Karpas-422 (cell line): ENCODE results near the gene YTHDF1. TPM values are rescaled to one million over a fixed set of nuclear protein-coding genes. Genes with fewer than 3 reads are reported as not detected.

Experiments
- DNase-seq: peaks from one replicate; pipeline ENCODE4 v3.0.0-alpha.2; 2015
- H2AFZ ChIP-seq: fragments of 200-600 bp; sonication (generic); 2 replicates; pipeline ENCODE4 v1.6.1; 2014; ENCODE audit warnings: antibody characterized with exemption, low read length, mixed read lengths
- H3K27ac ChIP-seq: fragments of 200-600 bp; sonication (generic); 2 replicates; pipeline ENCODE4 v1.5.1; 2014; ENCODE audit warnings: mild to moderate bottlenecking, low read length, moderate library complexity
- H3K27me3 ChIP-seq: fragments of 200-600 bp; sonication (generic); 2 replicates; pipeline ENCODE4 v1.6.1; 2014; ENCODE audit warnings: low read length, mixed read lengths
- H3K36me3 ChIP-seq: fragments of 200-600 bp; sonication (generic); 2 replicates; pipeline ENCODE4 v1.6.1; 2014; ENCODE audit warnings: low read length, mixed read lengths; ENCODE audit not compliant: insufficient read depth
- H3K4me1 ChIP-seq: fragments of 200-600 bp; sonication (generic); 2 replicates; pipeline ENCODE4 v1.6.1; 2014; ENCODE audit warnings: mild to moderate bottlenecking, low read length, mixed read lengths
- H3K4me2 ChIP-seq: fragments of 200-600 bp; sonication (generic); 2 replicates; pipeline ENCODE4 v1.6.1; 2014; ENCODE audit warnings: low read length, low read depth, mild to moderate bottlenecking; ENCODE audit not compliant: poor library complexity, severe bottlenecking
- H3K4me3 ChIP-seq: fragments of 200-600 bp; sonication (generic); 2 replicates; pipeline ENCODE4 v1.5.1; 2014; ENCODE audit warnings: mild to moderate bottlenecking, antibody characterized with exemption, low read length, mixed read lengths
- H3K79me2 ChIP-seq: fragments of 200-600 bp; sonication (generic); 2 replicates; pipeline ENCODE4 v1.6.1; 2014; ENCODE audit warnings: mild to moderate bottlenecking, low read length, mixed read lengths
- H3K9ac ChIP-seq: fragments of 200-600 bp; sonication (generic); 2 replicates; pipeline ENCODE4 v1.6.0; 2014; ENCODE audit warnings: low read length
- H3K9me2 ChIP-seq: fragments of 200-600 bp; sonication (generic), shearing (Covaris generic); replicated peaks from 2 replicates; pipeline ENCODE4 v1.6.0; 2014; ENCODE audit warnings: mild to moderate bottlenecking, low read length, moderate library complexity; ENCODE audit not compliant: insufficient read depth
- H3K9me3 ChIP-seq: fragments of 300-700, 200-600 bp; sonication (generic); 2 replicates; pipeline ENCODE4 v1.6.1; 2014; ENCODE audit warnings: low read length, mixed read lengths
- H4K20me1 ChIP-seq: fragments of 200-600 bp; sonication (generic); 2 replicates; pipeline ENCODE4 v1.6.1; 2014; ENCODE audit warnings: mild to moderate bottlenecking, antibody characterized with exemption, low read length, low read depth; ENCODE audit not compliant: insufficient read depth
- total RNA-seq: library from RNA; depleted of rRNA; stranded (reverse); fragments of >200 nt; shearing (Covaris generic); gene quantifications from 2 replicates; pipeline ENCODE4 v1.2.3, GENCODE V29; 2014; ENCODE audit warnings: low replicate concordance

Gene YTHDF1
- total RNA-seq, 1 experiment from 2014 or later: 24.1 TPM

GRCh38 chr20:63179687-63180568, 36.0 kb downstream of the YTHDF1 start:
- Histone ChIP-seq H3K27me3 (no peaks in the 10 kb centered on the region), H3K9me3 (no peaks in the 10 kb centered on the region), H3K27ac (no peak overlapping the region), H3K4me3 (no peak overlapping the region), H4K20me1 (peaks cover 13% of the 10 kb centered on the region), H3K9me2 (no peaks in the 10 kb centered on the region), H3K79me2 (no peaks in the 10 kb centered on the region), H3K4me1 (peaks cover 6% of the 10 kb centered on the region), H3K36me3 (no peaks in the 10 kb centered on the region), H3K4me2 (peak overlapping the region; percentile 45), H2AFZ (no peak overlapping the region), H3K9ac (no peak overlapping the region)
- no peak for DNase-seq

DNA sequence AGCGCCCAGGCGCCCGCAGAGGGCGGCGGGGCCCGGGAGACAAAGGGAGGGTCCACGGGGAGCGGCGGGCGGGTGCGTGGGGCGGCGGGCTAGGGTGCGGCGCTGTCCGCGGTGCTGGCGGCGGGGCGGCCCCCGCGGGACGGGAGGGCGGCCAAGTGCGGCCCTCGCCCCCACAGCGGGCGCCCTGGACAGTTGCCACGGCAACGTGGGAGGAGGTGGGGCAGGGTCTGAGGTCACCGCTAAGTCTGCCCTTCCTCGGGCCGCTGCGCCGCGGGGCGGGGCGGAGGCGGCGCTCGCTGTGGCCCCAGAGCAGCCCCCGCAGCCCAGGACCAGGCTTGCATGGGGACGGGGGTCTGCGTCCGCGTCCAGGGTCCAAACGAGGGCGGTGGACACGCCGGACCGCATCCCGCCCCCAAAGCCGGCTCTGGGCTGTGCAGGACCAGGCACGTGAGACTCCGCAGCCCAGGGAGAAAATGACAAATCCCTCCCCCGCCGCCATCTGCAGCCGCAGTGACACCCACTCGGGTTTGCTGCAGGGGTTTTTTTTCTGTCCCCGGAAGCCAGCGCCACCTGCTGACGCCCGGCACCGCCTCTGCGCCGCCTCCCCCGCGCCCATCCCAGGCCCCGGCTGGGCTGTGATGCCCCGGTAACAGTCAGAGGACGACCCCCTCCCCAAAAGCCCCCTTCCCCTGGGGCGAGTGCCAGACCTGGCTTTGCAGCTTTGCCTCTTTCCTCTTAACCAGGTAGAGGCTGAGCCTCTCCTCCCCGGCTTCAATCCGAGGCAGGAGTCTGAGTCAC, 36.8 kb downstream of the YTHDF1 start:
- Histone ChIP-seq H3K4me3 (no peak overlapping the region), H3K36me3 (no peaks in the 10 kb centered on the region), H3K79me2 (no peaks in the 10 kb centered on the region), H3K9me2 (no peaks in the 10 kb centered on the region), H3K9me3 (no peaks in the 10 kb centered on the region), H3K27me3 (no peaks in the 10 kb centered on the region), H2AFZ (no peak overlapping the region), H3K27ac (no peak overlapping the region), H3K4me1 (peaks cover 6% of the 10 kb centered on the region), H4K20me1 (peaks cover 13% of the 10 kb centered on the region), H3K4me2 (peak overlapping the region; percentile 45), H3K9ac (no peak overlapping the region)
- DNase-seq: peak; percentile 79

DNA sequence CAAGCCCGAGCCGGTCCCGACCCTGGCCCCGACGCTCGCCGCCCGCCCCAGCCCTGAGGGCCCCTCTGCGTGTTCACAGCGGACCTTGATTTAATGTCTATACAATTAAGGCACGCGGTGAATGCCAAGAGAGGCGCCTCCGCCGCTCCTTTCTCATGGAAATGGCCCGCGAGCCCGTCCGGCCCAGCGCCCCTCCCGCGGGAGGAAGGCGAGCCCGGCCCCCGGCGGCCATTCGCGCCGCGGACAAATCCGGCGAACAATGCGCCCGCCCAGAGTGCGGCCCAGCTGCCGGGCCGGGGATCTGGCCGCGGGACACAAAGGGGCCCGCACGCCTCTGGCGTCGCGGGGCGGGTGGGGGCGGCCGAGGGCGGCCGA, 37.5 kb downstream of the YTHDF1 start:
- H3K27me3 ChIP-seq: no peaks in the 10 kb centered on the region
- no peaks in the 10 kb centered on the region for H3K79me2 ChIP-seq
- H3K9me2 ChIP-seq: no peaks in the 10 kb centered on the region
- H3K4me2 ChIP-seq: no peak overlapping the region
- no peak overlapping the region for H3K4me3 ChIP-seq
- no peak for DNase-seq
- H3K9ac ChIP-seq: no peak overlapping the region
- H4K20me1 ChIP-seq: peaks cover 13% of the 10 kb centered on the region
- no peaks in the 10 kb centered on the region for H3K9me3 ChIP-seq
- H3K27ac ChIP-seq: no peak overlapping the region
- H2AFZ ChIP-seq: no peak overlapping the region
- H3K36me3 ChIP-seq: no peaks in the 10 kb centered on the region
- H3K4me1 ChIP-seq: peaks cover 6% of the 10 kb centered on the region

- peaks cover 12% of the 10 kb centered on the region for H4K20me1 ChIP-seq
- no peaks in the 10 kb centered on the region for H3K9me3 ChIP-seq
- H2AFZ ChIP-seq: no peak overlapping the region
- no peaks in the 10 kb centered on the region for H3K79me2 ChIP-seq
- H3K4me1 ChIP-seq: peaks cover 6% of the 10 kb centered on the region
- DNase-seq: no peak
- no peaks in the 10 kb centered on the region for H3K9me2 ChIP-seq
- no peaks in the 10 kb centered on the region for H3K36me3 ChIP-seq
- H3K9ac ChIP-seq: no peak overlapping the region
- H3K27ac ChIP-seq: no peak overlapping the region
- no peak overlapping the region for H3K4me3 ChIP-seq
- H3K4me2 ChIP-seq: no peak overlapping the region
- no peaks in the 10 kb centered on the region for H3K27me3 ChIP-seq
These were observed 38.0 kb downstream of the YTHDF1 start for GRCh38 chr20:63177785-63178445.

DNA sequence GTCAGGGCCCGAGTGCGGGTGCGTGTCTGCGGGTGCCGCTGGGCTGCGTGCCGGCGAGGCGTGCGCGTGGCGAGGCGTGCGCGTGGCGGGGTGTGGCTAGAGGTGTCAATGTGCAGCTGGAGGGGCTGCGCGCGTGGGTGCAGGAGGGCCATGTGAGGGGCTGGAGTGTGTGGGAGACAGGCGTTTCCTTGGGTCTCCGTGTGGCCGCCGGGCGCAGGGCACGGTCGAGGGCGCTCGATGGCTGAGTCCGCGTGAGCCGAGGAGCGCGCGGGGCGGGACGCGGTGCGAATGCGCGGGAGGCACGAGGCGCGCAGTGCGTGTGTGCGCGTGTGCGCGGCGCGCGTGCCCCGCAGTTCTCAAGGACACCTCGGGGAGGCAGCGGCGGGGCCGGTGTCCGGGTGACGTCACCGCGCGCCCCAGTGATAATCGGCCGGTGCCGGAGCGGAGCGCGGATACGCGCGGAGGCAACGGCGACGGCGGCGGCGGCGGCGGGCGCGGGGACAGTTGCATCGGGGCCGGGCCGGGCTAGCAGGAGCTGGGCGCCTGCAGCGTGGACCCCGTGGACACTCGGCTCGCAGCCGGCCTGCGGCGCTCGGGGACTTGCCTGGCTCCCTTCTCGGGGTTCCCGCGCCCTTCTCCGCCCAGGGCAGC, 38.7 kb downstream of the YTHDF1 start:
- no peaks in the 10 kb centered on the region for H3K27me3 ChIP-seq
- H3K9ac ChIP-seq: no peak overlapping the region
- H2AFZ ChIP-seq: no peak overlapping the region
- no peaks in the 10 kb centered on the region for H3K9me3 ChIP-seq
- no peak overlapping the region for H3K4me2 ChIP-seq
- no peak overlapping the region for H3K27ac ChIP-seq
- H4K20me1 ChIP-seq: peaks cover 12% of the 10 kb centered on the region; the same call in 1 of the 2 replicates
- H3K4me3 ChIP-seq: no peak overlapping the region
- H3K79me2 ChIP-seq: no peaks in the 10 kb centered on the region
- H3K36me3 ChIP-seq: no peaks in the 10 kb centered on the region
- H3K9me2 ChIP-seq: no peaks in the 10 kb centered on the region
- peaks cover 6% of the 10 kb centered on the region for H3K4me1 ChIP-seq
- no peak for DNase-seq

GRCh38 chr20:63176427-63177133, 39.4 kb downstream of the YTHDF1 start:
- no peak overlapping the region for H3K9ac ChIP-seq
- no peak for DNase-seq
- H3K4me3 ChIP-seq: no peak overlapping the region
- peaks cover 12% of the 10 kb centered on the region; the same call in 1 of the 2 replicates for H4K20me1 ChIP-seq
- H3K4me1 ChIP-seq: peaks cover 6% of the 10 kb centered on the region
- no peak overlapping the region for H2AFZ ChIP-seq
- H3K4me2 ChIP-seq: no peak overlapping the region
- H3K36me3 ChIP-seq: no peaks in the 10 kb centered on the region
- H3K27ac ChIP-seq: no peak overlapping the region
- H3K27me3 ChIP-seq: no peaks in the 10 kb centered on the region
- no peaks in the 10 kb centered on the region for H3K9me2 ChIP-seq
- H3K9me3 ChIP-seq: no peaks in the 10 kb centered on the region
- no peaks in the 10 kb centered on the region for H3K79me2 ChIP-seq

DNA sequence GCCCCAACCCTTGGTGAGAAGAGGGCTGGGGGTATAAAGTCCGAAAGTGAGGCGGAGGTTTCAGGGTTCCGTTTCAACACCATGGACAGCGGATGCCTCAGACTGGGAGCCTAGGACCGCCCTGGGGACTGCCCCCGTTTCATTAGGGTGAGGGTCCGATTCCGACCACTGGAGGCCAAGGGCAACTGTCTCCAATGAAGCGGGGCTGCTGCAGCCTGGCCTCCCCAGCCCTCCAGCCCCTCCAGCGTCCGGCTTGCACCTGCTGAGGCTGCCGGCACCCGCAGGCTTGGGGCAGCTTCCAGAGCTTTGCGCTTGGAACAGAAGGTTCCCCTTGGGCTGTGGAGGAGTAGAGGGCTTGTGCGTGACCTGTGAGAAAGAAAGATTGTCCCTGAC, 39.9 kb downstream of the YTHDF1 start:
- no peaks in the 10 kb centered on the region for H3K27me3 ChIP-seq
- no peak overlapping the region for H3K27ac ChIP-seq
- H3K4me3 ChIP-seq: no peak overlapping the region
- no peak overlapping the region for H3K4me2 ChIP-seq
- H3K9ac ChIP-seq: no peak overlapping the region
- no peak overlapping the region for H2AFZ ChIP-seq
- no peaks in the 10 kb centered on the region for H3K36me3 ChIP-seq
- no peaks in the 10 kb centered on the region for H3K9me2 ChIP-seq
- H3K4me1 ChIP-seq: peaks cover 6% of the 10 kb centered on the region
- no peak for DNase-seq
- H3K9me3 ChIP-seq: no peaks in the 10 kb centered on the region
- H3K79me2 ChIP-seq: no peaks in the 10 kb centered on the region
- peaks cover 15% of the 10 kb centered on the region; the same call in 1 of the 2 replicates for H4K20me1 ChIP-seq
